ENCODE results near the gene ECSIT.
A peak's percentile ranks its signal among the peaks of the same experiment; 100 is the strongest.

Gene ECSIT

GRCh38 chr19:11550265-11550664 is 21.3 kb upstream of the ECSIT start:
- no peak for DNase-seq

- DNase-seq: no peak
These were observed 20.5 kb upstream of the ECSIT start for GRCh38 chr19:11549386-11549953.

- no peak for DNase-seq
These were observed 19.2 kb upstream of the ECSIT start for GRCh38 chr19:11547929-11548700.

- DNase-seq: no peak
These were observed 12.3 kb upstream of the ECSIT start for GRCh38 chr19:11541238-11541637.

GRCh38 chr19:11540645-11541044 is 11.7 kb upstream of the ECSIT start:
- DNase-seq: no peak

- no peak for DNase-seq
These were observed 10.8 kb upstream of the ECSIT start for GRCh38 chr19:11539495-11540365.

- DNase-seq: no peak
These were observed 9.5 kb upstream of the ECSIT start, which contains the start of gene CNN1 for GRCh38 chr19:11538232-11539036. TSS of gene CNN1 (plus strand) at chr19:11538851. CDS start at chr19:11538928, 77 bp downstream.

GRCh38 chr19:11535792-11536595 is 7.1 kb upstream of the ECSIT start:
- DNase-seq: no peak

GRCh38 chr19:11534948-11535347 is 6.0 kb upstream of the ECSIT start:
- DNase-seq: no peak

- no peak for DNase-seq
These were observed 5.6 kb upstream of the ECSIT start for GRCh38 chr19:11534538-11534937.

- DNase-seq: peak; percentile 53
These were observed 1.5 kb upstream of the ECSIT start for GRCh38 chr19:11530432-11530831.

- no peak for DNase-seq
These were observed 9.8 kb downstream of the ECSIT start for GRCh38 chr19:11519138-11519537.

- no peak for DNase-seq
These were observed 15.0 kb downstream of the ECSIT start for GRCh38 chr19:11513946-11514345.

- no peak for DNase-seq
These were observed 18.5 kb downstream of the ECSIT start for GRCh38 chr19:11510444-11510843.

GRCh38 chr19:11507370-11508078 is 21.4 kb downstream of the ECSIT start:
- DNase-seq: no peak

- DNase-seq: no peak
These were observed 22.0 kb downstream of the ECSIT start for GRCh38 chr19:11506967-11507366.

- no peak for DNase-seq
These were observed 22.8 kb downstream of the ECSIT start for GRCh38 chr19:11506101-11506555.

- peak; percentile 80 for DNase-seq
These were observed 23.3 kb downstream of the ECSIT start, which contains the start of gene ZNF653 for GRCh38 chr19:11505504-11506100. TSS of gene ZNF653 (minus strand) at chr19:11505839. CDS start at chr19:11505786, 53 bp downstream.

- DNase-seq: peak; percentile 83
These were observed 23.9 kb downstream of the ECSIT start for GRCh38 chr19:11505032-11505503.

GRCh38 chr19:11504502-11505031 is 24.4 kb downstream of the ECSIT start:
- no peak for DNase-seq

Data from GF-D8 (cell line).